Left lung (tissue), 10 donors: ENCODE results near the gene USP9Y. TPM values are rescaled to one million over a fixed set of nuclear protein-coding genes. Genes with fewer than 3 reads are reported as not detected.

Experiments used
- ATAC-seq: fragments of 200-7000 bp; cut with Tn5 transposase; one replicate; pipeline ENCODE4 v1.9.1; 2020; ENCODE audit warnings: moderate library complexity
- DNase-seq, 4 donors: peaks; one replicate each; pipeline ENCODE4 v3.0.0-alpha.2; 2013 to 2020
- H3K27ac ChIP-seq, 2 donors: fragments of 200-600 bp; sonication (generic) in 1 of 2; one replicate each; pipeline versions ENCODE4 v1.5.0 to v1.8.0; 2020 to 2021
- H3K27me3 ChIP-seq, 2 donors: fragments of 200-600 bp; sonication (generic) in 1 of 2; one replicate each; pipeline versions ENCODE4 v1.5.0 to v1.8.0; 2020 to 2021
- H3K36me3 ChIP-seq, 2 donors: fragments of 200-600 bp; sonication (generic) in 1 of 2; one replicate each; pipeline versions ENCODE4 v1.5.0 to v1.8.0; 2020 to 2021
- H3K4me1 ChIP-seq, 2 donors: fragments of 200-600 bp; one replicate each; pipeline ENCODE4 v1.8.0; 2021
- H3K4me3 ChIP-seq, 2 donors: fragments of 200-600 bp; sonication (generic) in 1 of 2; one replicate each; pipeline versions ENCODE4 v1.5.0 to v1.8.0; 2020 to 2021; ENCODE audit warnings: mild to moderate bottlenecking in 1 of 2
- H3K9me3 ChIP-seq, 2 donors: fragments of 200-600 bp; sonication (generic) in 1 of 2; one replicate each; pipeline versions ENCODE4 v1.5.0 to v1.8.0; 2020 to 2021
- intact Hi-C, 2 donors: fragments of 100-400 bp; cut with DNase I; formaldehyde crosslinking; loops; one replicate each; pipeline versions ENCODE4 v1.11.2 to v1.14.2; 2022
- polyA plus RNA-seq, 6 donors: library from polyadenylated mRNA; unstranded; fragments of 120-200 nt; gene quantifications; one replicate each; pipeline ENCODE4 v1.2.1, GENCODE V29; 2013; ENCODE audit not compliant: insufficient read length in 6 of 6
- total RNA-seq, 2 donors: library from RNA; stranded (reverse); fragmentation: NEBNext Ultra II Directional; extraction: Animal tissue kit (Norgen Biotek cat#: 25700); gene quantifications; one replicate each; pipeline ENCODE4 v1.2.1, GENCODE V29; 2021
- TF ChIP-seq, protein P1 (sequence below), 2 donors: fragments of 200-600 bp; sonication (generic) in 1 of 2; IDR thresholded peaks; one replicate each; pipeline versions ENCODE4 v1.5.0 to v1.8.0; 2021; ENCODE audit warnings: antibody characterized with exemption in 2 of 2
- donor health status: DM: no; HTN: yes; CAD: no.
- donor health status: DM: no; HTN: no; CAD: no.

Gene USP9Y
- total and polyA plus RNA-seq, 8 donors: 0.12 to 61.7 (median 16.8) TPM; not detected in 1

DNA sequence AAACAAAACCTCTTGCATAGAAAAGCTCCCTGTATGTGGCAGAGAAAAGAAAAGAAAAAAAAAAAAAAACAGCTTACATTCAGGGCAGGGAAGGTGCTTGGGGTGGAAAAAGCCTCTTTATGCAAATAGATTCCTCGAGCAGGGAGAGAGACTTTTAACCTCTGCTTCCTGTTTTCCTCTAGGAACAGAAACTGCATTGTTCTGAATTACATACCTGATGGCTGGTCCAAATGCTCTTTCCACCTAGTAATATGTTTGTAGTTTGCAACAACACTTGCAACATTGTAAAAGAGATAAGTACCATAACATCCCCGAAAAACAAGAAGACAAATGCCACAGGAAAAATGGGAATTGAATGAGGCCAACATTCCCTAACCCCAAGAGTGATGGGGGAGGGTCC lies 944 bp upstream of the USP9Y start:
- ATAC-seq: no peak
- TF ChIP-seq, protein P1, sequence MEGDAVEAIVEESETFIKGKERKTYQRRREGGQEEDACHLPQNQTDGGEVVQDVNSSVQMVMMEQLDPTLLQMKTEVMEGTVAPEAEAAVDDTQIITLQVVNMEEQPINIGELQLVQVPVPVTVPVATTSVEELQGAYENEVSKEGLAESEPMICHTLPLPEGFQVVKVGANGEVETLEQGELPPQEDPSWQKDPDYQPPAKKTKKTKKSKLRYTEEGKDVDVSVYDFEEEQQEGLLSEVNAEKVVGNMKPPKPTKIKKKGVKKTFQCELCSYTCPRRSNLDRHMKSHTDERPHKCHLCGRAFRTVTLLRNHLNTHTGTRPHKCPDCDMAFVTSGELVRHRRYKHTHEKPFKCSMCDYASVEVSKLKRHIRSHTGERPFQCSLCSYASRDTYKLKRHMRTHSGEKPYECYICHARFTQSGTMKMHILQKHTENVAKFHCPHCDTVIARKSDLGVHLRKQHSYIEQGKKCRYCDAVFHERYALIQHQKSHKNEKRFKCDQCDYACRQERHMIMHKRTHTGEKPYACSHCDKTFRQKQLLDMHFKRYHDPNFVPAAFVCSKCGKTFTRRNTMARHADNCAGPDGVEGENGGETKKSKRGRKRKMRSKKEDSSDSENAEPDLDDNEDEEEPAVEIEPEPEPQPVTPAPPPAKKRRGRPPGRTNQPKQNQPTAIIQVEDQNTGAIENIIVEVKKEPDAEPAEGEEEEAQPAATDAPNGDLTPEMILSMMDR (IDR thresholded peaks at IDR 0.05): no peak
- intact Hi-C loops: no loop called here

DNA sequence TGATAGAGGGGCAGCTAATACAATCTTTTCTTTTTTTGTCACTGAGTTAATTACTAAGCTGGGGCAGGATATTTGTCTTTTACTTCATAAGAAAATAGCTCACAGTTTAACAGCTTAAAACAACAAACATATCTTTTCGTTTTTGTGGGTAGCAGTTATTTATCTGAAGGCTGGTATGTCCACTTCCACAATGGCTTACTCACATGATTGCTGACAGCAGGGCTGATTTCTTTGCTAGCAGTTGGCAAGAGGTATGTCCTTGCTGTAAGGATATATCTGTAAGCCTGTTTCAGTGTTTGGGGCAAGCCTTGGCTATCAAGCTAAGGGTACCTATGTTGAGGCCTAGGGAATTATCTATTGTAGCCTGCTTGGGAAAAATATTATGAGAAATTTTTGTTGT lies 1.1 kb downstream of the USP9Y start:
- intact Hi-C loops: no loop called here

More for the DNA sequence above, 944 bp upstream of the USP9Y start:
- no peaks in the 10 kb centered on the region for H3K4me1 ChIP-seq
- no peak overlapping the region for H3K27ac ChIP-seq
- H3K36me3 ChIP-seq: peaks cover 0 to 8% of the 10 kb centered on the region in 2 donors
- no peak for DNase-seq
- H3K27me3 ChIP-seq: no peaks in the 10 kb centered on the region
- H3K9me3 ChIP-seq: peaks cover 0 to 20% of the 10 kb centered on the region in 2 donors
- no peak overlapping the region for H3K4me3 ChIP-seq

DNA sequence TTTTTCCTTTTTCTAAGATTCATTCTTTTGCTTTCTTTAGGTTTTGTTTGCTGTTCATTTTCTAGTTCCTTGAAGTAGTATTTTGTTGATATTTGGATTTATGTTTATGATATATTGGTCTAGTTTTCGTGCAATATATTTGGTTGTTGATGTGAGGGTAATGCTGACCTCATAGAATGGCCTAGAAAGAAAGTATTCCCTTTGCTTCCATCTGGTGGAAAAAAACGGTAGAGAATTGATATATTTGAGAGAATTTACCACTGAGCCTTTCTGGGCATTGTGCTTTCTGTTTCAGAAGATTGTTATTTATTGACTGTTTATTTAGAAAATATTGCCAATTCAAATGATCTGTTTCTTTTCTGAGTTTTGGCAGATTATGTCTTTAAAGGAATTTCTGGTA lies 9.4 kb downstream of the USP9Y start:
- Histone ChIP-seq H3K4me3 (no peak overlapping the region), H3K9me3 (no peaks in the 10 kb centered on the region), H3K27me3 (no peaks in the 10 kb centered on the region), H3K4me1 (no peaks in the 10 kb centered on the region), H3K27ac (no peak overlapping the region), H3K36me3 (no peaks in the 10 kb centered on the region)
- DNase-seq: no peak
- no peak for ATAC-seq
- intact Hi-C loops: no loop called here
- TF ChIP-seq, protein P1 (IDR thresholded peaks at IDR 0.05): no peak

More for the DNA sequence above, 1.1 kb downstream of the USP9Y start:
- H3K27me3 ChIP-seq: no peaks in the 10 kb centered on the region
- TF ChIP-seq, protein P1 (IDR thresholded peaks at IDR 0.05): no peak
- DNase-seq (no peak), ATAC-seq (no peak)
- no peak overlapping the region for H3K27ac ChIP-seq
- H3K4me3 ChIP-seq: no peak overlapping the region
- H3K36me3 ChIP-seq: peaks cover 0 to 8% of the 10 kb centered on the region in 2 donors
- peaks cover 0 to 20% of the 10 kb centered on the region in 2 donors for H3K9me3 ChIP-seq
- H3K4me1 ChIP-seq: no peaks in the 10 kb centered on the region

DNA sequence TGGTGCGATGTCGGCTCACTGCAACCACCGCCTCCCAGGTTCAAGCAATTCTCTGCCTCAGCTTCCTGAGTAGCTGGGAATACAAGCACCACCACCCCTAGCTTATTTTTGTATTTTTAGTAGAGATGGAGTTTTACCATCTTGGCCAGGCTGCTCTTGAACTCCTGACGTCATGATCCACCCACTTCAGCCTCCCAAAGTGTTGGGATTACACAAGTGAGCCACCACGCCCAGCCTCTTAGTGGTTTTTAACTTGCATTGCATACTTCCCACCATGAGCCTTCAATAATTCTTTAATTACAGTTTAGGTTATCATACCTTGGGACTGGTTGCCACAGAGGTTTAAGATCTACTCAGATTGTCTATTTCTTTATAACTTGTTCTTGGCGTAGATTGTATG lies 14.3 kb downstream of the USP9Y start:
- Histone ChIP-seq H3K36me3 (no peaks in the 10 kb centered on the region), H3K27me3 (no peaks in the 10 kb centered on the region), H3K4me3 (no peak overlapping the region), H3K9me3 (no peaks in the 10 kb centered on the region), H3K27ac (no peak overlapping the region), H3K4me1 (no peaks in the 10 kb centered on the region)
- TF ChIP-seq, protein P1 (IDR thresholded peaks at IDR 0.05): no peak
- DNase-seq (no peak), ATAC-seq (no peak)
- intact Hi-C loops: no loop called here

DNA sequence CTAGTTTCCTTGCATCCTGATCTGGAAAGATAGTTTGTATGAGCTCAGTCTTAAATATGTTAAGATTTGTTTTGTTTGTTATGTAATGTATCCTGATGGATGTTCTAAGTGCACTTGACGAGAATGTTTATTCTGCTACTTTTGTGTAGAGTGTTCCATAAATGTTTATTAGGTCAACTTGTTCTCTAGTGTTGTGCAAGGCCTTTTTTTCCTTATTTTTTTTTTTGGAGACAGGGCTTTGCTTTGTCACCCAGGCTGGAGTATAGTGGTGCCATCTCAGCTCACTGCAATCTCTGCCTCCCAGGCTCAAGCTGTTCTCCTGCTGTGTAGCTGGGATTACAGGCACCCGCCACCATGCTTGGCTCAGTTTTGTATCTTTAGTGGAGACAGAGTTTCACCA lies 28.7 kb downstream of the USP9Y start:
- Histone ChIP-seq H3K9me3 (no peaks in the 10 kb centered on the region), H3K27ac (no peak overlapping the region), H3K4me1 (no peaks in the 10 kb centered on the region), H3K36me3 (no peaks in the 10 kb centered on the region), H3K4me3 (no peak overlapping the region), H3K27me3 (no peaks in the 10 kb centered on the region)
- TF ChIP-seq, protein P1 (IDR thresholded peaks at IDR 0.05): no peak
- DNase-seq (no peak), ATAC-seq (no peak)
- intact Hi-C loops: no loop called here
